ENCODE data around the gene MALRD1.
A peak's percentile ranks its signal among the peaks of the same experiment; 100 is the strongest.

DNA sequence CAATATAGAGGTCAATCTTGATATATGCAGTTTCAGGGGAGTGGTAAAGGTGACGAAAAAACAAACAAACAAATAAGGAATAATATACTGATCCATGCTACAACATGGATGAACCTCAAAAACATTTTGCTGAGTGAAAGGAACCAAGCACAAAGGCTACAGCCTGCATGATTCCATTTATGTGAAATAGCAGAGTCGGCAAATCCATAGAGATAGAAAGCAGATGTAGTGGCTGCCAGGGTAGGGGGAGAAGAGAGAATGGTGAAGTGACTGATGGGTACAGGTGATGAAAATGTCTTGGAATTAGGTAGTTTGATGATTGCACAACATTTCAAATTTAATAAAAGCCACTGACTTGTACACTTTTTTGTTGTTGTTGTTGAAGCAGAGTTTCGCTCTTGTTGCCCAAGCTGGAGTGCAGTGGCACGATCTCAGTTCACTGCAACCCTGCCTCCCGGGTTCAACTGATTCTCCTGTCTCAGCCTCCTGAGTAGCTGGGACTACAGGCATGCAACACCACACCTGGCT, 71.8 kb downstream of the MALRD1 start:
- TF ChIP-seq, protein P1, sequence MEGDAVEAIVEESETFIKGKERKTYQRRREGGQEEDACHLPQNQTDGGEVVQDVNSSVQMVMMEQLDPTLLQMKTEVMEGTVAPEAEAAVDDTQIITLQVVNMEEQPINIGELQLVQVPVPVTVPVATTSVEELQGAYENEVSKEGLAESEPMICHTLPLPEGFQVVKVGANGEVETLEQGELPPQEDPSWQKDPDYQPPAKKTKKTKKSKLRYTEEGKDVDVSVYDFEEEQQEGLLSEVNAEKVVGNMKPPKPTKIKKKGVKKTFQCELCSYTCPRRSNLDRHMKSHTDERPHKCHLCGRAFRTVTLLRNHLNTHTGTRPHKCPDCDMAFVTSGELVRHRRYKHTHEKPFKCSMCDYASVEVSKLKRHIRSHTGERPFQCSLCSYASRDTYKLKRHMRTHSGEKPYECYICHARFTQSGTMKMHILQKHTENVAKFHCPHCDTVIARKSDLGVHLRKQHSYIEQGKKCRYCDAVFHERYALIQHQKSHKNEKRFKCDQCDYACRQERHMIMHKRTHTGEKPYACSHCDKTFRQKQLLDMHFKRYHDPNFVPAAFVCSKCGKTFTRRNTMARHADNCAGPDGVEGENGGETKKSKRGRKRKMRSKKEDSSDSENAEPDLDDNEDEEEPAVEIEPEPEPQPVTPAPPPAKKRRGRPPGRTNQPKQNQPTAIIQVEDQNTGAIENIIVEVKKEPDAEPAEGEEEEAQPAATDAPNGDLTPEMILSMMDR (IDR thresholded peaks at IDR 0.05; ENCODE audit: control extremely low read depth in 1 of 3, insufficient read depth in 1 of 3, low read depth in 1 of 3, low read length in 3 of 3), result no peak
- TF ChIP-seq EP300 (IDR thresholded peaks at IDR 0.05; ENCODE audit: borderline replicate concordance in 1 of 2, low read depth in 2 of 2, low read length in 2 of 2), result no peak
- TF ChIP-seq, protein P2, sequence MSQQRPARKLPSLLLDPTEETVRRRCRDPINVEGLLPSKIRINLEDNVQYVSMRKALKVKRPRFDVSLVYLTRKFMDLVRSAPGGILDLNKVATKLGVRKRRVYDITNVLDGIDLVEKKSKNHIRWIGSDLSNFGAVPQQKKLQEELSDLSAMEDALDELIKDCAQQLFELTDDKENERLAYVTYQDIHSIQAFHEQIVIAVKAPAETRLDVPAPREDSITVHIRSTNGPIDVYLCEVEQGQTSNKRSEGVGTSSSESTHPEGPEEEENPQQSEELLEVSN (IDR thresholded peaks at IDR 0.05), result no peak
- TF ChIP-seq POLR2A (IDR thresholded peaks at IDR 0.05; ENCODE audit: control extremely low read depth in 1 of 2, low read depth in 2 of 2, low read length in 2 of 2), result no peak
- TF ChIP-seq RBBP5 (IDR thresholded peaks at IDR 0.05; ENCODE audit: borderline replicate concordance, low read depth, low read length), result no peak
- TF ChIP-seq, protein P3, sequence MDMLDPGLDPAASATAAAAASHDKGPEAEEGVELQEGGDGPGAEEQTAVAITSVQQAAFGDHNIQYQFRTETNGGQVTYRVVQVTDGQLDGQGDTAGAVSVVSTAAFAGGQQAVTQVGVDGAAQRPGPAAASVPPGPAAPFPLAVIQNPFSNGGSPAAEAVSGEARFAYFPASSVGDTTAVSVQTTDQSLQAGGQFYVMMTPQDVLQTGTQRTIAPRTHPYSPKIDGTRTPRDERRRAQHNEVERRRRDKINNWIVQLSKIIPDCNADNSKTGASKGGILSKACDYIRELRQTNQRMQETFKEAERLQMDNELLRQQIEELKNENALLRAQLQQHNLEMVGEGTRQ (IDR thresholded peaks at IDR 0.05; ENCODE audit: low read length), result no peak
- no peak for TF ChIP-seq BRCA1 (IDR thresholded peaks at IDR 0.05; ENCODE audit: low read depth, low read length)
- TF ChIP-seq KDM1A (IDR thresholded peaks at IDR 0.05; ENCODE audit: borderline replicate concordance, low read length), result no peak
- peak; percentile 65 for TF ChIP-seq MAFK (IDR thresholded peaks at IDR 0.05; ENCODE audit: low read depth, low read length)
